ENCODE measurements around the gene PCNX3.

PCNX3 gene

GRCh38 chr11:65595543-65596281, 19.9 kb upstream of the PCNX3 start, which contains the start of gene KCNK7:
KCNK7 (minus strand) TSS chr11:65595800; CDS start chr11:65595772, 28 bp downstream.
- H3K27ac ChIP-seq (ENCODE audit: low read depth, low read length) = peak within 1 kb of the TSS; percentile 7
- peaks cover 20% of the 10 kb centered on the region for H3K36me3 ChIP-seq (ENCODE audit: control insufficient read depth, insufficient read depth, low read length)
- H3K4me1 ChIP-seq (ENCODE audit: control insufficient read depth, insufficient read depth, low read length) = peaks cover 8% of the 10 kb centered on the region
- no peak within 1 kb of the TSS for H3K9ac ChIP-seq (ENCODE audit: low read length)
- no peaks in the 10 kb centered on the region for H3K27me3 ChIP-seq (ENCODE audit: control insufficient read depth, insufficient read depth, low read length)
- H3K4me3 ChIP-seq (ENCODE audit: low read length) = no peak within 1 kb of the TSS

GRCh38 chr11:65596520-65596919, 19.1 kb upstream of the PCNX3 start:
- Histone ChIP-seq H3K4me1 (ENCODE audit: control insufficient read depth, insufficient read depth, low read length) (peaks cover 8% of the 10 kb centered on the region), H3K4me3 (ENCODE audit: low read length) (no peak overlapping the region), H3K9ac (ENCODE audit: low read length) (no peak overlapping the region), H3K27me3 (ENCODE audit: control insufficient read depth, insufficient read depth, low read length) (no peaks in the 10 kb centered on the region), H3K27ac (ENCODE audit: low read depth, low read length) (no peak overlapping the region), H3K36me3 (ENCODE audit: control insufficient read depth, insufficient read depth, low read length) (peaks cover 20% of the 10 kb centered on the region)

GRCh38 chr11:65598258-65598699, 17.3 kb upstream of the PCNX3 start:
- Histone ChIP-seq H3K4me1 (ENCODE audit: control insufficient read depth, insufficient read depth, low read length) (peaks cover 5% of the 10 kb centered on the region), H3K9ac (ENCODE audit: low read length) (no peak overlapping the region), H3K27me3 (ENCODE audit: control insufficient read depth, insufficient read depth, low read length) (no peaks in the 10 kb centered on the region), H3K27ac (ENCODE audit: low read depth, low read length) (no peak overlapping the region), H3K4me3 (ENCODE audit: low read length) (no peak overlapping the region), H3K36me3 (ENCODE audit: control insufficient read depth, insufficient read depth, low read length) (peaks cover 18% of the 10 kb centered on the region)

- no peaks in the 10 kb centered on the region for H3K27me3 ChIP-seq (ENCODE audit: control insufficient read depth, insufficient read depth, low read length)
- no peaks in the 10 kb centered on the region for H3K4me1 ChIP-seq (ENCODE audit: control insufficient read depth, insufficient read depth, low read length)
- H3K27ac ChIP-seq (ENCODE audit: low read depth, low read length) = no peak overlapping the region
- H3K36me3 ChIP-seq (ENCODE audit: control insufficient read depth, insufficient read depth, low read length) = peaks cover 25% of the 10 kb centered on the region
- H3K4me3 ChIP-seq (ENCODE audit: low read length) = no peak overlapping the region
- no peak overlapping the region for H3K9ac ChIP-seq (ENCODE audit: low read length)
These were observed 16.2 kb upstream of the PCNX3 start for GRCh38 chr11:65599216-65599954.

- H3K36me3 ChIP-seq (ENCODE audit: control insufficient read depth, insufficient read depth, low read length) = peaks cover 30% of the 10 kb centered on the region
- no peak overlapping the region for H3K9ac ChIP-seq (ENCODE audit: low read length)
- H3K4me3 ChIP-seq (ENCODE audit: low read length) = no peak overlapping the region
- H3K4me1 ChIP-seq (ENCODE audit: control insufficient read depth, insufficient read depth, low read length) = no peaks in the 10 kb centered on the region
- no peaks in the 10 kb centered on the region for H3K27me3 ChIP-seq (ENCODE audit: control insufficient read depth, insufficient read depth, low read length)
- H3K27ac ChIP-seq (ENCODE audit: low read depth, low read length) = no peak overlapping the region
These were observed 15.7 kb upstream of the PCNX3 start for GRCh38 chr11:65599955-65600246.

- H3K27ac ChIP-seq (ENCODE audit: low read depth, low read length) = no peak overlapping the region
- H3K36me3 ChIP-seq (ENCODE audit: control insufficient read depth, insufficient read depth, low read length) = peaks cover 29% of the 10 kb centered on the region
These were observed 11.3 kb upstream of the PCNX3 start for GRCh38 chr11:65604258-65604657.

GRCh38 chr11:65606876-65607613, 8.5 kb upstream of the PCNX3 start:
- peaks cover 6% of the 10 kb centered on the region for H3K4me1 ChIP-seq (ENCODE audit: control insufficient read depth, insufficient read depth, low read length)
- H3K4me3 ChIP-seq (ENCODE audit: low read length) = peak overlapping the region; percentile 51
- peak overlapping the region; percentile 70 for H3K27ac ChIP-seq (ENCODE audit: low read depth, low read length)
- H3K36me3 ChIP-seq (ENCODE audit: control insufficient read depth, insufficient read depth, low read length) = peaks cover 29% of the 10 kb centered on the region
- H3K27me3 ChIP-seq (ENCODE audit: control insufficient read depth, insufficient read depth, low read length) = no peaks in the 10 kb centered on the region
- H3K9ac ChIP-seq (ENCODE audit: low read length) = no peak overlapping the region

More at GRCh38 chr11:65604258-65604657, 11.3 kb upstream of the PCNX3 start:
- Histone ChIP-seq H3K9ac (ENCODE audit: low read length) (no peak overlapping the region), H3K27me3 (ENCODE audit: control insufficient read depth, insufficient read depth, low read length) (no peaks in the 10 kb centered on the region), H3K4me1 (ENCODE audit: control insufficient read depth, insufficient read depth, low read length) (peaks cover 6% of the 10 kb centered on the region), H3K4me3 (ENCODE audit: low read length) (no peak overlapping the region)

GRCh38 chr11:65607614-65608426, 7.8 kb upstream of the PCNX3 start:
- H3K27ac ChIP-seq (ENCODE audit: low read depth, low read length) = peak overlapping the region; percentile 44
- peaks cover 12% of the 10 kb centered on the region for H3K4me1 ChIP-seq (ENCODE audit: control insufficient read depth, insufficient read depth, low read length)
- H3K4me3 ChIP-seq (ENCODE audit: low read length) = peak overlapping the region; percentile 51
- H3K9ac ChIP-seq (ENCODE audit: low read length) = no peak overlapping the region
- peaks cover 34% of the 10 kb centered on the region for H3K36me3 ChIP-seq (ENCODE audit: control insufficient read depth, insufficient read depth, low read length)
- H3K27me3 ChIP-seq (ENCODE audit: control insufficient read depth, insufficient read depth, low read length) = no peaks in the 10 kb centered on the region

GRCh38 chr11:65609229-65609628, 6.3 kb upstream of the PCNX3 start:
- H3K4me1 ChIP-seq (ENCODE audit: control insufficient read depth, insufficient read depth, low read length) = peaks cover 12% of the 10 kb centered on the region
- no peak overlapping the region for H3K9ac ChIP-seq (ENCODE audit: low read length)
- H3K4me3 ChIP-seq (ENCODE audit: low read length) = no peak overlapping the region

GRCh38 chr11:65609665-65610064, 5.9 kb upstream of the PCNX3 start:
- Histone ChIP-seq H3K4me3 (ENCODE audit: low read length) (no peak overlapping the region), H3K4me1 (ENCODE audit: control insufficient read depth, insufficient read depth, low read length) (peaks cover 12% of the 10 kb centered on the region), H3K27me3 (ENCODE audit: control insufficient read depth, insufficient read depth, low read length) (no peaks in the 10 kb centered on the region), H3K27ac (ENCODE audit: low read depth, low read length) (no peak overlapping the region), H3K9ac (ENCODE audit: low read length) (no peak overlapping the region), H3K36me3 (ENCODE audit: control insufficient read depth, insufficient read depth, low read length) (peaks cover 24% of the 10 kb centered on the region)

More at GRCh38 chr11:65609229-65609628, 6.3 kb upstream of the PCNX3 start:
- no peak overlapping the region for H3K27ac ChIP-seq (ENCODE audit: low read depth, low read length)
- peaks cover 28% of the 10 kb centered on the region for H3K36me3 ChIP-seq (ENCODE audit: control insufficient read depth, insufficient read depth, low read length)
- H3K27me3 ChIP-seq (ENCODE audit: control insufficient read depth, insufficient read depth, low read length) = no peaks in the 10 kb centered on the region

- peak overlapping the region; percentile 5 for H3K4me3 ChIP-seq (ENCODE audit: low read length)
- H3K4me1 ChIP-seq (ENCODE audit: control insufficient read depth, insufficient read depth, low read length) = peaks cover 12% of the 10 kb centered on the region
- peaks cover 17% of the 10 kb centered on the region for H3K36me3 ChIP-seq (ENCODE audit: control insufficient read depth, insufficient read depth, low read length)
- no peak overlapping the region for H3K9ac ChIP-seq (ENCODE audit: low read length)
- no peaks in the 10 kb centered on the region for H3K27me3 ChIP-seq (ENCODE audit: control insufficient read depth, insufficient read depth, low read length)
- no peak overlapping the region for H3K27ac ChIP-seq (ENCODE audit: low read depth, low read length)
These were observed 5.2 kb upstream of the PCNX3 start for GRCh38 chr11:65610404-65610803.
